Activated CD8-positive, alpha-beta memory T cell treated with anti-CD3 and anti-CD28 coated beads, Interleukin-2, amount 10 ng/mL, durations not matched to agents 7 days and 5 days (primary cell): Measurements from ENCODE around the gene OR1F1. TPM values are rescaled to one million over a fixed set of nuclear protein-coding genes. Genes with fewer than 3 reads are reported as not detected.
"Not testable (repeated sequence)": the region's sequence is repeated elsewhere in the genome, so short reads cannot be mapped to it uniquely, and the experiment has no call there.

Experiments used
- ATAC-seq: fragments of 150-1000 bp; cut with Tn5 transposase; one replicate; pipeline ENCODE4 v1.10.0; 2021; ENCODE audit warnings: moderate library complexity
- CTCF ChIA-PET: fragments of 350-600 bp; sonication (Branson Sonifier 250); formaldehyde crosslinking; loops from one replicate; lab custom pipeline; 2021; ENCODE audit warnings: antibody characterized with exemption; lab: Charles Lee
- DNase-seq: peaks from one replicate; pipeline ENCODE4 v3.0.0-alpha.2; 2020
- H3K27ac Mint-ChIP-seq: one replicate; pipeline ENCODE4 v1.8.0; 2021; ENCODE audit warnings: mild to moderate bottlenecking, mixed read lengths
- H3K27me3 Mint-ChIP-seq: one replicate; pipeline ENCODE4 v1.8.0; 2021; ENCODE audit warnings: mixed read lengths
- H3K36me3 Mint-ChIP-seq: one replicate; pipeline ENCODE4 v1.8.0; 2021; ENCODE audit warnings: mild to moderate bottlenecking, mixed read lengths
- H3K4me1 Mint-ChIP-seq: one replicate; pipeline ENCODE4 v1.8.0; 2021; ENCODE audit warnings: mixed read lengths
- H3K4me3 Mint-ChIP-seq: one replicate; pipeline ENCODE4 v1.8.0; 2021; ENCODE audit warnings: mild to moderate bottlenecking, moderate library complexity, mixed read lengths
- H3K9me3 Mint-ChIP-seq: one replicate; pipeline ENCODE4 v1.8.0; 2022; ENCODE audit warnings: low read depth, mixed read lengths
- total RNA-seq, 2 experiments: library from RNA; stranded (reverse); gene quantifications; one replicate each; pipeline ENCODE4 v1.2.3, GENCODE V29; 2021

OR1F1 gene
- total RNA-seq, 2 experiments from 2014 or later: not detected

- peaks cover 39% of the 10 kb centered on the region for H3K27me3 Mint-ChIP-seq
- H3K9me3 Mint-ChIP-seq: no peaks in the 10 kb centered on the region
- ATAC-seq: no peak
- CTCF ChIA-PET: interaction anchor here (1.0 to 1.3 kb wide), 3 partner anchors 11 to 26 kb away, joined by 3 to 4 read pairs (median 4); partner anchors contain the start of gene ZNF213
- H3K4me3 Mint-ChIP-seq: no peak overlapping the region
- peaks cover 4% of the 10 kb centered on the region for H3K36me3 Mint-ChIP-seq
- peaks cover 47% of the 10 kb centered on the region for H3K4me1 Mint-ChIP-seq
- no peak for DNase-seq
- H3K27ac Mint-ChIP-seq: no peak overlapping the region
Observed at GRCh38 chr16:3155181-3155580, 32.8 kb upstream of the OR1F1 start.

DNA sequence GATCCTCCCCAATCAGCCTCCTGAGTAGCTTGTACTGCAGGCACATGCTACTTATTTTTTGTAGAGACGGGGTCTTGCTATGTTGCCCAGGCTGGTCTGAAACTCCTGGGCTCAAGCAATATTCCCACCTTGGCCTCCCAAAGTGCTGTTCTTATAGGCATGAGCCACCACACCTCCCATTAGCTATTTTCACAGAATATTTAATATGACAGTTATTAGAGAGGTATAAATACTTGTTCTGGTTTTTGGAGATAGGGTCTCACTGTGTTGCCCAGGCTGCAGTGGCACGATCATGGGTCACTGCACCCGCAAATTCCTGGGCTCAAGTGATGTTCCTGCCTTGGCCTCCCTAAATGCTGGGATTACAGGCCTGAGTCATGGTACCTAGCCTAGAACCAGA is 32.0 kb upstream of the OR1F1 start:
- no peak overlapping the region for H3K27ac Mint-ChIP-seq
- peaks cover 43% of the 10 kb centered on the region for H3K4me1 Mint-ChIP-seq
- DNase-seq (no peak), ATAC-seq (no peak)
- H3K27me3 Mint-ChIP-seq: peaks cover 35% of the 10 kb centered on the region
- H3K9me3 Mint-ChIP-seq: no peaks in the 10 kb centered on the region
- no peak overlapping the region for H3K4me3 Mint-ChIP-seq
- CTCF ChIA-PET: interaction anchor here (1.0 to 1.3 kb wide), 3 partner anchors 21 to 97 kb away, joined by 4 read pairs; partner anchors contain the start of gene ZNF213
- peaks cover 4% of the 10 kb centered on the region for H3K36me3 Mint-ChIP-seq

DNA sequence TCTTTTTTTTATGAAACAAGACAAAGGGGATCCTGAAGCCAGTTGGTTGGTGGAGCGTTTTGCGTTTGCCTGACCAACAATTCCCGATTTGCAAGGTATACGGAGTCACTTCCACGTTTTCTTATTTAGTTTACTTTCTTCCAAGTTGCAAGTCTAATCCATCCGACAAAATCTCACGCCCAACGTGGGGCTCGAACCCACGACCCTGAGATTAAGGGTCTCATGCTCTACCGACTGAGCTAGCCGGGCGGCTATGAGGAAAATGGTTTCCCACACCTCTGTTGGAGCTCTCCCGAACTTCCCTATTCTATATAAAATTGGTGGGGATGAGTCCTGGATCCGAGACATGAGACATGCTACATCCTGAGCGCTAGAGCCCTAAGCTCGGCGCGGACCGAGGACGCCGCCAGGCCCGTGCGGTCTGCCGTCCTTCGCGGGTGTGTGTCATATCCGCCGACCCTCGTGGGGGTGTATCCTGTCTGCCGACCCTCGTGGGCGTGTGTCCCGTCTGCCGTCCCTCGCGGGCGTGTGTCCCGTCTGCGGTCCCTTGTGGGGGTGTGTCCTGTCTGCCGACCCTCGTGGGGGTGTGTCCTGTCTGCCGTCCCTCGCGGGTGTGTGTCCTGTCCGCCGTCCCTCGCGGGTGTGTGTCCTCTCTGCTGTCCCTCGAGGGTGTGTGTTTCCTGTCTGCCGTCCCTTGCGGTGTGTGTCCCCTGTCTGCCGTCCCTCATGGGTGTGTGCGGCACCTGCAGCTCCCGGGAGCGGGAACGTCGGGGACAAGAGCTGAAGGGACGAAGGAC is 30.6 kb upstream of the OR1F1 start:
- Mint-ChIP-seq H3K27me3 (peaks cover 29% of the 10 kb centered on the region), H3K27ac (peak overlapping the region; percentile 69), H3K4me1 (peaks cover 37% of the 10 kb centered on the region), H3K4me3 (peak overlapping the region; percentile 83), H3K9me3 (no peaks in the 10 kb centered on the region), H3K36me3 (peaks cover 4% of the 10 kb centered on the region)
- ATAC-seq (peak; percentile 11), DNase-seq (peak; percentile 72)
- CTCF ChIA-PET: interaction anchor here (0.7 to 3.5 kb wide), 11 partner anchors 8 to 187 kb away, joined by 3 to 18 read pairs (median 3); partner anchors contain the start of gene ZNF213

GRCh38 chr16:3158026-3158509 is 29.9 kb upstream of the OR1F1 start:
- Mint-ChIP-seq H3K27ac (peak overlapping the region; percentile 69), H3K9me3 (no peaks in the 10 kb centered on the region), H3K36me3 (peaks cover 4% of the 10 kb centered on the region), H3K27me3 (peaks cover 25% of the 10 kb centered on the region), H3K4me3 (peak overlapping the region; percentile 83), H3K4me1 (peaks cover 38% of the 10 kb centered on the region)
- ATAC-seq (no peak), DNase-seq (no peak)
- CTCF ChIA-PET: interaction anchor here (0.6 to 3.5 kb wide), 16 partner anchors 8 to 306 kb away, joined by 3 to 18 read pairs (median 3); partner anchors contain the start of gene ZNF213

DNA sequence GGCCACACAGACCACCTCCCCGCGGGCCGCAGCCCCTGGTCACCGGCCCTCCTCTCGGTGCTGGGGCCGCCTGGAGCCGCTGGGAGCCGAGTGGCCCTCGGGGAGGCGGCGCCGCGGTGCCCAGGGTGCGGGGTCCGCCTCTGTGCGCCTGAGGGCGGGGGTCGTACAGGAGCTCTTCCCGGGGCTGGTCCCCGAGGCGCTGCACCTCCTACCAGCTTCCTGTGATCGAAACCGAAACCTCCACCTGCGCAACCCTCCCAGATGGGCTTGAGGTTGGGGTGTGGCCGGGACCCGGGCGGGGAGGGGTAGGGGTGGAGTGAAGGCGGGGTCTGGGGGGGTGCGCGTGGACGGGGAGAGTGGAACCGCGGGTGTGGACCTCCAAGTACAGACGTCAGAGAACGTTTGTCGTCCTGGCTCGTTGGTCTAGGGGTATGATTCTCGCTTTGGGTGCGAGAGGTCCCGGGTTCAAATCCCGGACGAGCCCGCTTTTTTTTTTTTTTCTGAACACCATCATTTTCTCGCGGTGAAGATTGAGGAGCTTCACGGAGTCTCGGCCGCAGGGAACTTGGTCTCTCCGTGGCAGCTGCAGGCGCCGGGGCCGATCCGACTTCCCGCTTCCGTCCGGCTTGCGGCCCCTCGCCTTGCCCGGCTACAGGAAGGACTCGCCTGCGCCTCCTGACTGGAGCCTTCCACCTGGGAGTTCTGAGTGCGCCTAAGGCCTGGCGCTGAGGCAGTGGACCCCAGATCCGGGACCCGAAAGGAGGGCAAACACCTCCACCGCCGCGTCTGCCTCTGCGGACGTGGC is 29.3 kb upstream of the OR1F1 start:
- Mint-ChIP-seq H3K27me3 (peaks cover 25% of the 10 kb centered on the region), H3K9me3 (no peaks in the 10 kb centered on the region), H3K4me1 (peaks cover 43% of the 10 kb centered on the region), H3K36me3 (peaks cover 4% of the 10 kb centered on the region), H3K4me3 (peak overlapping the region; percentile 83), H3K27ac (peak overlapping the region; percentile 92)
- CTCF ChIA-PET: interaction anchor here (0.6 to 3.5 kb wide), 18 partner anchors 9 to 305 kb away, joined by 3 to 18 read pairs (median 3); partner anchors contain the start of gene ZNF213
- peak; percentile 88 for ATAC-seq
- DNase-seq: peak; percentile 96

DNA sequence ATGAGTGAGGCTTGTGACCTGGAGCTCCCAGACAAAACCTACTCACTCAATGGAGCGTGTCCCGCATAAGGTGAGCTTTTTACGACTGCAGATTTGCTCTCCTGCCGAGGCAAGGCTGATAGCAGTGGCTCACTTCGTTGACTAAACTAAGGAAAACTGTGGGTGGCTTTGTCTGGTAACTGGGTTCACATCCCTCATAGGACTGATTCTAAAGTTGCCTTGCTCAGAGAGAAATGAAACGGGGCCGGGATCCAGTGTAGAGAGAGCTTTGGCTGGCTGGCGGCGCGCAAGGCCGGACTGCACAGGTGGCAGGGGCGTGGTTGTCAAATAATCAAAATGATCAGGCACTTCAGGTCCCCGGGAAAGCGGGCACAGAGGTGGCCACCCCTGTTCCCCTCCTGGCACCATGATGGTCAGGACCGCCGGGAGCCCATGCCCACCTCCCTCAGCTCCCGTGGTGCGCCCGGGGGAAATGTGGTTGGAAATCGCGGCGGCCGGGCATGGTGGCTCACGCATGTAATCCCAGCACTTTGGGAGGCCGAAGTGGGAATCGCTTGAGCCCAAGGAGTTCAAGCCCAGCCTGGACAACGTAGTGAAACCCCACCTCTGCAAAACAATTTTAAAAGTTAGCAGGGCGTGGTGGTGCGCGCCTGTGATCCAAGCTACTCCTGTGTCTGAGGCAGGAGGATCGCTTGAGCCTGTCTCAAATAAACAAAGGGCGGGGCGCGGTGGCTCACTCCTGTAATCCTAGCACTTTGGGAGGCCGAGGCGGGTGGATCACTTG is 26.6 kb upstream of the OR1F1 start:
- peak overlapping the region; percentile 27 for H3K4me3 Mint-ChIP-seq
- peaks cover 2% of the 10 kb centered on the region for H3K36me3 Mint-ChIP-seq
- H3K27me3 Mint-ChIP-seq: peaks cover 11% of the 10 kb centered on the region
- no peaks in the 10 kb centered on the region for H3K9me3 Mint-ChIP-seq
- no peak overlapping the region for H3K27ac Mint-ChIP-seq
- CTCF ChIA-PET: interaction anchor here (1.1 to 2.9 kb wide), 5 partner anchors 11 to 133 kb away, joined by 3 to 14 read pairs (median 5); no protein-coding TSS in a partner anchor
- DNase-seq (no peak), ATAC-seq (no peak)
- H3K4me1 Mint-ChIP-seq: peaks cover 50% of the 10 kb centered on the region

DNA sequence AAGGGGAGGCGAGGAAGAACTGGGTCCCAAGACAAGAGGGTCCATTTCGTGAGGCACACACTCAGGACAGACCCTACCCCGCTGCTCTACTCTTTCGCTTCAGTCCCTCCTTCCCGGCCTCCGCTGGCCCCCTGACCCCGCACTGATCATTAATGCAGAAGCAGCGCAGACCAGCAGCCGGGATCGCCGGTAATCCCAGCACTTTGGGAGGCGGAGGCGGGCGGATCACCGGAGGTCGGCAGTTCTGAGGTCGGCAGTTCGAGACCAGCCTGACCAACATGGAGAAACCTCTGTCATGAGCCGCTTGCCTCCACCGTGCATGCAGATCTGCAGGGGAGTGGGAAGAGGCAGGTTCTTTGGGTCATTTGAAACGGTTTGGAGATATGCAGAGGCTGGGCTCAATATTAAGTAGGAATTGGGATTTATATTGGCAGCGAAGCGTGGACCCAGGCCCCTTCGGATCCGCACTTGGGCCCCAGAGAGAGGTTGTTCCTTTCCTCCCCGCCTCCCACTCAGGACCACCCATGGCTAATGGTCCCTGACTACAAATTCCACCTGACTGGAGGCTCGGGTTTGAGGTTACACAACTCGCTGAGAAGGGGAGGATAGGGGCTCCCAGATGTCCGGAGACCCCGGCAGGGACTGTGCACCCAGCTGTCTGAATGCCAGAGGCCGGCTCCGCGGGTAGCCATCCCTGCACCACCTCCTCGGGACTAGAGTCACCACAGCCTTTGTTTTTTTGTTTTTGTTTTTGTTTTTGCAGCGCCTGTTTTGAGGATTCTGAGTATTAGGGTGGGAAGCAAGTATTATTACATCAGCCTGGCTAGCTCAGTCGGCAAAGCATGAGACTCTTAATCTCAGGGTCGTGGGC is 23.6 kb upstream of the OR1F1 start:
- ATAC-seq (no peak), DNase-seq (no peak)
- CTCF ChIA-PET: interaction anchor here (0.8 to 2.9 kb wide), 8 partner anchors 14 to 161 kb away, joined by 4 to 14 read pairs (median 7); partner anchors contain the start of genes OR1F1 and ZNF213
- H3K4me1 Mint-ChIP-seq: peaks cover 35% of the 10 kb centered on the region
- H3K27ac Mint-ChIP-seq: no peak overlapping the region
- H3K4me3 Mint-ChIP-seq: no peak overlapping the region
- H3K9me3 Mint-ChIP-seq: no peaks in the 10 kb centered on the region
- peaks cover 14% of the 10 kb centered on the region for H3K27me3 Mint-ChIP-seq
- no peaks in the 10 kb centered on the region for H3K36me3 Mint-ChIP-seq

DNA sequence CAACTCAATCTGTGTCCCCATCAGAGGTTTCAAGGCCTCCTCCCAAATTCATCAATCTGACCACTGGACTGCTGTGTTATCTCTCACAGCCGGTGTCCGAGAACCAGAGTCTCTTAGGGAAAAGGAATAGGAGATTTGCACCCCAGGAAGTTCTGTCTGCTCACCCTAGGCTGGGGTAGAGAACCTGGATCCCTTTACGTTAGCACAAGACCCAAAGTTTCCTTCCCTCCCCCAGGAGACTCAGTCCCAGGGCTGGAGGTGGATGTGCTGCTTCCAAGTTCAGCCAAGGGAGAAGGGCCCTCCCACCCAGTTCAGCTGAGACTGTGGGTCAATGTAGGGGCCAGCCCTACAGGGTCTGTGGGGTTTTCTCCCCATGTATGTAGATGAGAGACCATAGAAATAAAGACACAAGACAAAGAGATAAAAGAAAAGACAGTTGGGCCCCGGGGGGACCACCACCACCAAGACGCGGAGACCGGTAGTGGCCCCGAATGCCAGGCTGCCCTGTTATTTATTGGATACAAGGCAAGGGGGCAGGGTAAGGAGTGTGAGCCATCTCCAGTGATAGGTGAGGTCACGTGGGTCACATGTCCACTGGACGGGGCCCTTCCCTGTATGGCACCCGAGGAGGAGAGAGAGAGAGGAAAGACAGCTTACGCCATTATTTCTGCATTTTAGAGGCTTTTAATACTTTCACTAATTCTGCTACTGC is 22.7 kb upstream of the OR1F1 start:
- peak overlapping the region; percentile 49 for H3K27ac Mint-ChIP-seq

DNA sequence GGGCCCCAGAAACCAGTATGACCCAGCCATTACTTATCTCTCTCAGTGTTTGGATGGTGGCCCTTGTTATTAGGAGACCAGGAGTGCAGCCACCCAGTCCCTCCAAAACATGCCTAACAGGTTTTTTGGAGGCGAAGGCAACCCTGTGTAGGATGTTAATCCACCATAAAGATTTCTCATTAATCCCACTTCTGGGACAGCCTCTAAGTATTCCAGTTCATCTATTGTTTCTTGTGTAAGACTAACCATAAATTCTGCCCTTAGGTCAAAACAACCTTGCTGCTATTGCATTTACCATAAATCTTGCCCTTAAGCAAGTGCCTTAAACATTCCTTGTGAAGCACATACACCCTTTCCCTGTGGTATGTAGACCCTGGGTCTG is 21.5 kb upstream of the OR1F1 start:
- Mint-ChIP-seq H3K4me1 (peaks cover 34% of the 10 kb centered on the region), H3K36me3 (no peaks in the 10 kb centered on the region), H3K27me3 (peaks cover 36% of the 10 kb centered on the region), H3K27ac (no peak overlapping the region), H3K9me3 (no peaks in the 10 kb centered on the region), H3K4me3 (no peak overlapping the region)
- DNase-seq: no peak
- CTCF ChIA-PET: interaction anchor here (0.6 to 2.4 kb wide), 15 partner anchors 12 to 287 kb away, joined by 3 to 11 read pairs (median 4); partner anchors contain the start of genes OR1F1, ZNF213 and ZSCAN10
- ATAC-seq: no peak

More for the DNA sequence above, 22.7 kb upstream of the OR1F1 start:
- DNase-seq (no peak), ATAC-seq (no peak)
- peaks cover 28% of the 10 kb centered on the region for H3K4me1 Mint-ChIP-seq
- peaks cover 23% of the 10 kb centered on the region for H3K27me3 Mint-ChIP-seq
- H3K36me3 Mint-ChIP-seq: no peaks in the 10 kb centered on the region
- no peak overlapping the region for H3K4me3 Mint-ChIP-seq
- H3K9me3 Mint-ChIP-seq: no peaks in the 10 kb centered on the region
- CTCF ChIA-PET: interaction anchor here (0.7 to 2.4 kb wide), 11 partner anchors 13 to 161 kb away, joined by 3 to 11 read pairs (median 6); partner anchors contain the start of gene OR1F1

GRCh38 chr16:3168729-3169128 is 19.3 kb upstream of the OR1F1 start:
- H3K4me3 Mint-ChIP-seq, H3K9me3 Mint-ChIP-seq, H3K36me3 Mint-ChIP-seq, DNase-seq, ATAC-seq, H3K27ac Mint-ChIP-seq: not testable (repeated sequence)
- CTCF ChIA-PET: interaction anchor here (1.5 to 2.9 kb wide), 9 partner anchors 10 to 139 kb away, joined by 4 to 18 read pairs (median 7); partner anchors contain the start of gene ZNF263
- Mint-ChIP-seq H3K4me1 (peaks cover 37% of the 10 kb centered on the region), H3K27me3 (peaks cover 50% of the 10 kb centered on the region)
